Cardiac muscle cell (in vitro differentiated cells and primary cell): ENCODE results near the gene CSMD2. TPM values are rescaled to one million over a fixed set of nuclear protein-coding genes. Genes with fewer than 3 reads are reported as not detected.

Experiments used
- DNase-seq, 2 donors: peaks; one replicate each; pipeline versions ENCODE4 v3.0.0 to v3.0.0-alpha.2; 2010 to 2017; ENCODE audit warnings: low read depth in 1 of 2, low spot score in 1 of 2
- H3K27ac ChIP-seq: fragments of 200-600 bp; sonication (generic); 2 replicates; pipeline ENCODE4 v1.5.1; 2016
- H3K27me3 ChIP-seq: fragments of 200-600 bp; sonication (generic); 2 replicates; pipeline ENCODE4 v1.6.0; 2016; ENCODE audit warnings: control low read depth
- H3K36me3 ChIP-seq: fragments of 200-600 bp; sonication (generic); 2 replicates; pipeline ENCODE4 v1.5.1; 2016; ENCODE audit warnings: control low read depth
- H3K4me1 ChIP-seq: fragments of 200-600 bp; sonication (generic); 2 replicates; pipeline ENCODE4 v1.8.1; 2017; ENCODE audit warnings: low read depth, mild to moderate bottlenecking, mixed run types
- H3K4me3 ChIP-seq: fragments of 200-600 bp; sonication (generic); 2 replicates; pipeline ENCODE4 v1.5.1; 2016; ENCODE audit warnings: mild to moderate bottlenecking
- H3K9me3 ChIP-seq: fragments of 200-600 bp; sonication (generic); 2 replicates; pipeline ENCODE4 v1.5.1; 2017; ENCODE audit warnings: low read depth, mild to moderate bottlenecking, control low read depth
- polyA plus RNA-seq: library from polyadenylated mRNA; unstranded; fragments of >200 nt; fragmentation: Nextera tagmentation; extraction: Ambion mirVana; gene quantifications from 2 replicates; pipeline ENCODE4 v1.2.1, GENCODE V29; 2016
- total RNA-seq: library from RNA; depleted of rRNA; stranded (reverse); fragments of >200 nt; gene quantifications from 2 replicates; pipeline ENCODE4 v1.2.3, GENCODE V29; 2016
- TF ChIP-seq, protein P1 (sequence below): IDR thresholded peaks from 2 replicates; pipeline ENCODE4 v1.5.1; 2012; ENCODE audit warnings: low read depth, mild to moderate bottlenecking, low read length

CSMD2 gene
- total and polyA plus RNA-seq, 2 experiments from 2014 or later: 0.24 TPM; not detected in 1

DNA sequence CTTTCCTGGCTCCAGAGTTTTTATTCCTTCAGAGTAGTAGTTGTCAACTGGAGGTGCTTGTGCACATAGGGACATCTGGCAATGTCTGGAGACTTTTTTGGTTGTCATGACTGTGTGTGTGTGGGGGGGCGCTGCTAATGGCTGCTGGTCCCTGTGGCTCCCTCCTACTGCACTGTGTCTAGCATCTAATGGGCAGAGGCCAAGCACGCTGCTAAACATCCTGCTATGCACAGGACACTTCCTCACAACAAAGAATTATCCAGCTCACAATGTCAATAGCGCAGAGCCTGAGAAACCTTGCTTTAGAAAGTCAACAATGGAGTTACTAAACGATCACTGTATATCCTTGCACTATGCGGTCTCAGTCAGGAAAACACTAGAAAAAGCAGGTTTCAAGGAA, 320.9 kb downstream of the CSMD2 start:
- TF ChIP-seq, protein P1, sequence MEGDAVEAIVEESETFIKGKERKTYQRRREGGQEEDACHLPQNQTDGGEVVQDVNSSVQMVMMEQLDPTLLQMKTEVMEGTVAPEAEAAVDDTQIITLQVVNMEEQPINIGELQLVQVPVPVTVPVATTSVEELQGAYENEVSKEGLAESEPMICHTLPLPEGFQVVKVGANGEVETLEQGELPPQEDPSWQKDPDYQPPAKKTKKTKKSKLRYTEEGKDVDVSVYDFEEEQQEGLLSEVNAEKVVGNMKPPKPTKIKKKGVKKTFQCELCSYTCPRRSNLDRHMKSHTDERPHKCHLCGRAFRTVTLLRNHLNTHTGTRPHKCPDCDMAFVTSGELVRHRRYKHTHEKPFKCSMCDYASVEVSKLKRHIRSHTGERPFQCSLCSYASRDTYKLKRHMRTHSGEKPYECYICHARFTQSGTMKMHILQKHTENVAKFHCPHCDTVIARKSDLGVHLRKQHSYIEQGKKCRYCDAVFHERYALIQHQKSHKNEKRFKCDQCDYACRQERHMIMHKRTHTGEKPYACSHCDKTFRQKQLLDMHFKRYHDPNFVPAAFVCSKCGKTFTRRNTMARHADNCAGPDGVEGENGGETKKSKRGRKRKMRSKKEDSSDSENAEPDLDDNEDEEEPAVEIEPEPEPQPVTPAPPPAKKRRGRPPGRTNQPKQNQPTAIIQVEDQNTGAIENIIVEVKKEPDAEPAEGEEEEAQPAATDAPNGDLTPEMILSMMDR: no peak
- Histone ChIP-seq H3K9me3 (no peaks in the 10 kb centered on the region), H3K36me3 (no peaks in the 10 kb centered on the region), H3K4me3 (no peak overlapping the region), H3K4me1 (no peaks in the 10 kb centered on the region), H3K27ac (no peak overlapping the region), H3K27me3 (no peaks in the 10 kb centered on the region)
- DNase-seq: no peak

DNA sequence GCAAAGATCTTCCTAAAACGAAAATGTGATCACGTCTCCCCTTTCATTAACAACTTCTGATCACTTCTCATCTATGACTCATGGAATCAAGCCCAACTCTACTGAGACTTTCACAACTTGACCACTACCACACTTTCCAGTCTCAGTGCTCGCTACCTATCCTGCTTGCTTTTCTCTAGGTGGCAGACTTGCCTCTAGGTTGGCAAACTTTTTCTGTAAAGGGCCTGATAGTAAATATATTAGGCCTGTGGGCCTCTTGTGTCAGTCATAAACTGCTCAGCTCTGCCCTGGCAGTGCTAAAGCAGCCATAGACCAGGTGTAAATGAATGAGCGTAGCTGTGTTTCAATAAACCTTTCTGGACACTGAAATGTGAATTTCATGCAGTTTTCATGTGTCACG, 322.7 kb downstream of the CSMD2 start:
- Histone ChIP-seq H3K27ac (no peak overlapping the region), H3K4me3 (no peak overlapping the region), H3K9me3 (no peaks in the 10 kb centered on the region), H3K36me3 (no peaks in the 10 kb centered on the region), H3K4me1 (no peaks in the 10 kb centered on the region), H3K27me3 (no peaks in the 10 kb centered on the region)
- TF ChIP-seq, protein P1: no peak
- DNase-seq: no peak

DNA sequence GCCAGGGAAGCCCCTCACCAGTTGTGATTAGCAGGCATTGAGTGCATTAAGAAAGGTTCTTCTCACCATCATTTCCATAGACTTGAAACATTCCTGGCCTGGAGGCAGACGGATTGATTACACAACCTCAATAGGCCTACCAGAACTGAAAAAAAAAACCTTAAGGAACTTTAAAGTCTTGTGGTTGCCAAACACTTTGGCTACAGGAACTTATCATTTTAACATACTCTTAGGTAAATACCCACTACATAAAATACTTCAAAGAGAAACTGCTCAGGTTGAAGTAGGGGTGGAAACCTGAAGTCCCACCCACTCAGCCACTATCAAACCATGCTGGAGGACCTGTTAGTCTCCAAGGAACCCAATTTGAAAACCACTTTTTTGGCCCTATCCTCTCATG, 323.5 kb downstream of the CSMD2 start:
- H3K4me1 ChIP-seq: no peaks in the 10 kb centered on the region
- no peak for DNase-seq

DNA sequence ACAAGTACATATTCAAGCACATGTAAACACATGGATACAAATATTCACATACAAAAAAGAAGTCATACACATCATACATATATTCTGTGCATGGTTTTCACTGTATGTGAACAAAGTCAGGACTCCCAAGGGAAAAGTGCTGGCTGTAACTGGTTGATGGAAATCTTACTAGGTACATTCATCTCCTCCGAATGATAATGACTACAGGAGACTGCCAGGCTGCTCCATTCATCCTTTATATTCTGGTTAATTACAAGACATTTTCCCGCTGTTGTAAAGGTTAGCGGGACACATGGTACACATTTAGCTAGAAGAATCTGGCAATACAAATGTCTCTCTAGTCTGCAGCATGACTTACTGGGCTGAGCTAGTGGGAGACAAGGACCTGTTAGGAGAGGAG, 327.4 kb downstream of the CSMD2 start:
- H3K27ac ChIP-seq: no peak overlapping the region
- TF ChIP-seq, protein P1: no peak
- no peak for DNase-seq
- H3K27me3 ChIP-seq: no peaks in the 10 kb centered on the region
- H3K4me1 ChIP-seq: no peaks in the 10 kb centered on the region
- no peak overlapping the region for H3K4me3 ChIP-seq
- H3K9me3 ChIP-seq: no peaks in the 10 kb centered on the region
- no peaks in the 10 kb centered on the region for H3K36me3 ChIP-seq

More for the DNA sequence above, 323.5 kb downstream of the CSMD2 start:
- Histone ChIP-seq H3K36me3 (no peaks in the 10 kb centered on the region), H3K9me3 (no peaks in the 10 kb centered on the region), H3K27ac (no peak overlapping the region), H3K4me3 (no peak overlapping the region), H3K27me3 (no peaks in the 10 kb centered on the region)
- TF ChIP-seq, protein P1: no peak

DNA sequence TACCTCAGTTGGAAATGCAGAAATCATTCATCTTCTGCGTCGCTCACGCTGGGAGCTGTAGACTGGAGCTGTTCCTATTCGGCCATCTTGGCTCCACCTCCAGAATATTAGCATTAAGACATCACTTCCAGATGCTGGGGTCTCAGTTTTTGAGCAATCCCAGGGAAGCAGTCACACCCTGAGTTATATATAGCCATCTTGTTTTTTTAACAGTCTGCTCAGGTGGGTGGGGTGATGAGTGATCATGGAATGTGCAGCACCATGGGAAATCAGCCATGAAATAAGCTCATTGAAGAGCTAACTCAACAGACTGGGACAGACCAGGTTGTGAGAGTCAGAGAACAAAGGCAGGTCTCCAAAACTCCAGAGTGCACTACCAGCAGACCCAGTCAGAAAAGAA, 328.1 kb downstream of the CSMD2 start:
- no peaks in the 10 kb centered on the region for H3K27me3 ChIP-seq
- no peak for DNase-seq
- TF ChIP-seq, protein P1: no peak
- H3K27ac ChIP-seq: no peak overlapping the region
- H3K4me1 ChIP-seq: no peaks in the 10 kb centered on the region
- no peaks in the 10 kb centered on the region for H3K9me3 ChIP-seq
- no peaks in the 10 kb centered on the region for H3K36me3 ChIP-seq
- no peak overlapping the region for H3K4me3 ChIP-seq

DNA sequence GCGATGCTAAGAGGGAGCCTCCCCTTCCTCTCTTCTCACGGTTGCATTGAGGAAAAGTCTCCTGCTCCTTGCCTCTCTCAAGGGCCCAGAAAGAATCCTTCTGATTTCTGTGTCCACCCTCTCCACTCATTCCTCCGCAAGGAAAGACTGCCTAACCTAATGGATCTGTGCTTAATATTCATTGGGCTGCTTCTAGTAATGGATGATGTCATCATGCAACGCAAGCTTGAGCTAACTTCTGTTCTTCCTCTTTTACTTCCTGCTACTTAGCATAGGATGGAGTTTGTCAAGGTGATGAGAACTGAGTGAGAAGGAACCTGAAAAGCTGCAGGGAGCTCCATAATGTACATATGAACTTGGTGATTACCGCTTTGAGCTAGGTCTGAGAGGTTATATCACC, 336.4 kb downstream of the CSMD2 start:
- TF ChIP-seq, protein P1: no peak
- no peak for DNase-seq
- no peaks in the 10 kb centered on the region for H3K27me3 ChIP-seq
- H3K9me3 ChIP-seq: no peaks in the 10 kb centered on the region
- no peaks in the 10 kb centered on the region for H3K36me3 ChIP-seq
- H3K4me3 ChIP-seq: no peak overlapping the region
- no peaks in the 10 kb centered on the region for H3K4me1 ChIP-seq
- no peak overlapping the region for H3K27ac ChIP-seq
